OCI-LY1 (cell line): ENCODE results near the gene ZDHHC14.

ENCODE experiments used
- H2AFZ ChIP-seq: fragments of 200-600 bp; sonication (generic), shearing (Covaris generic); 2 replicates; pipeline ENCODE4 v1.6.0; 2014; ENCODE audit warnings: antibody characterized with exemption, mild to moderate bottlenecking, low read length
- H3F3A ChIP-seq: fragments of 200-600 bp; sonication (generic), shearing (Covaris generic); 2 replicates; pipeline ENCODE4 v1.6.0; 2014; ENCODE audit warnings: mild to moderate bottlenecking, antibody characterized with exemption, low read length, moderate library complexity; ENCODE audit not compliant: insufficient read depth
- H3K27ac ChIP-seq: fragments of 200-600 bp; sonication (generic); 2 replicates; pipeline ENCODE4 v1.5.1; 2014; ENCODE audit warnings: low read length, mixed run types, mild to moderate bottlenecking, low read depth; ENCODE audit not compliant: poor library complexity, severe bottlenecking
- H3K27me3 ChIP-seq: fragments of 200-600 bp; sonication (generic); 2 replicates; pipeline ENCODE4 v1.6.0; 2014; ENCODE audit warnings: antibody characterized with exemption, mild to moderate bottlenecking, low read length, moderate library complexity; ENCODE audit not compliant: insufficient read depth
- H3K36me3 ChIP-seq: fragments of 200-600 bp; sonication (generic); 2 replicates; pipeline ENCODE4 v1.6.1; 2014; ENCODE audit warnings: mild to moderate bottlenecking, antibody characterized with exemption, low read length, moderate library complexity, mixed read lengths; ENCODE audit not compliant: insufficient read depth
- H3K4me1 ChIP-seq: fragments of 200-600 bp; sonication (generic); 2 replicates; pipeline ENCODE4 v1.5.1; 2014; ENCODE audit warnings: mild to moderate bottlenecking, low read length, moderate library complexity; ENCODE audit not compliant: insufficient read depth, severe bottlenecking
- H3K4me2 ChIP-seq: fragments of 200-600 bp; sonication (generic), shearing (Covaris generic); 2 replicates; pipeline ENCODE4 v1.6.1; 2014; ENCODE audit warnings: low read length
- H3K4me3 ChIP-seq: fragments of 200-600 bp; sonication (generic); 2 replicates; pipeline ENCODE4 v1.5.1; 2014; ENCODE audit warnings: low read length, low read depth, mild to moderate bottlenecking, mixed read lengths; ENCODE audit not compliant: poor library complexity, severe bottlenecking
- H3K79me2 ChIP-seq: fragments of 200-600 bp; shearing (Covaris generic); 2 replicates; pipeline ENCODE4 v1.6.1; 2016; ENCODE audit warnings: mixed run types, low read length, mixed read lengths; ENCODE audit not compliant: insufficient read depth
- H3K9ac ChIP-seq: fragments of 200-600 bp; sonication (generic), shearing (Covaris generic); 2 replicates; pipeline ENCODE4 v1.6.1; 2014; ENCODE audit warnings: mild to moderate bottlenecking, low read length, mixed read lengths
- H3K9me2 ChIP-seq: fragments of 200-600 bp; sonication (generic), shearing (Covaris generic); 2 replicates; pipeline ENCODE4 v1.6.1; 2014; ENCODE audit warnings: low read depth, mild to moderate bottlenecking, low read length, mixed read lengths
- H3K9me3 ChIP-seq: fragments of 200-600 bp; shearing (Covaris generic); 2 replicates; pipeline ENCODE4 v1.6.1; 2014; ENCODE audit warnings: low read length, mixed read lengths
- H4K20me1 ChIP-seq: fragments of 200-600 bp; sonication (generic), shearing (Covaris generic); 2 replicates; pipeline ENCODE4 v1.6.0; 2016; ENCODE audit warnings: mild to moderate bottlenecking, low read length; ENCODE audit not compliant: insufficient read depth
- EZH2 ChIP-seq: fragments of 200-600 bp; sonication (generic), shearing (Covaris generic); IDR thresholded peaks from 2 replicates; pipeline ENCODE4 v1.8.0; 2017; ENCODE audit warnings: borderline replicate concordance, mixed run types, mild to moderate bottlenecking, antibody characterized with exemption, low read length, moderate library complexity, mixed read lengths
- TF ChIP-seq, protein P1 (sequence below): fragments of 200-600 bp; sonication (generic), shearing (Covaris generic); IDR thresholded peaks from 2 replicates; pipeline ENCODE4 v1.5.1; 2017; ENCODE audit warnings: mild to moderate bottlenecking, antibody characterized with exemption, low read length, moderate library complexity, mixed read lengths

ZDHHC14 gene

DNA sequence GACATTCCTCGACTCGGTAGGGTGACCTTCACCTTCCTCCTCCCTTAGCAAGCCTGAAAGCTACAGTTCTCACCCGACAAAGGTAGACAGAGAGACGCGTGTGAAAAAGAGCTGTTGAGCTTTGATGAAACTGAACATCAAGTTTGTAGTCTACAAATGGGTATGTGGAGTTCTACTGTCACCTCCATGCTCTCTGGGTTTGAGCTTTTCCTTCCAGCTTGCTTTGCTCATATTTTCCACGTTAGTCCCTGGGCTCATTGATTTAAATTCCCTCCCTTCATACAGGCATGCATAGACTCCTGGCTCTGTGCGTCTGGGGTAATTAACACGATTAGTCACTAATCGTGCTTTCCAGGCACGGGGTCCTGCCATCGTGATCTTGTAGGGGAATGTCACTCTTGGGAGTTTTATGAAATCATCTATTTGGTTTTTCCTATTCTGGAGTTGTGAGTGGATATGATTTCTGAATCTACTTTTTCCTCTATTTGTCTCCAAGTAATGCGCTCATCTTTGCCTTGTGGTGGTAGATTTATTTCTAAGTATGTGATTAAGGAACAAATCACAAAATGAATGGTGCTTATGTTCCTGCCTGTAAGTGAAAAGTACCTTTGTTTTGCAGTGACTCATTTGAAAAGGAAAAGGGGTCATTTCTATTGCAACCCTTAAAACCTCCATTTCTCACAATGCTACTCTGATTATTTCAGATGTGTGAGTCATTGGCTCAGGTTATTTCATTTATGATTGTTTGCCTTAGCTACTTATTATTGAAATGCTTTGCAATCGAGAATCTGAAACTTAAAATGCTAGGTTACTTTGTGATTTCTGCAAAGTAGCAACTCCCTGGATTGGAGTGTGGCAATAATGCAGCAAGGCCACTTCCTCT is 154.6 kb downstream of the ZDHHC14 start:
- no peak overlapping the region for H3K4me3 ChIP-seq
- H2AFZ ChIP-seq: no peak overlapping the region
- H3K9me2 ChIP-seq: no peaks in the 10 kb centered on the region
- H3K27me3 ChIP-seq: no peaks in the 10 kb centered on the region
- no peaks in the 10 kb centered on the region for H3K79me2 ChIP-seq
- no peaks in the 10 kb centered on the region for H3K4me1 ChIP-seq
- no peak for TF ChIP-seq EZH2
- TF ChIP-seq, protein P1, sequence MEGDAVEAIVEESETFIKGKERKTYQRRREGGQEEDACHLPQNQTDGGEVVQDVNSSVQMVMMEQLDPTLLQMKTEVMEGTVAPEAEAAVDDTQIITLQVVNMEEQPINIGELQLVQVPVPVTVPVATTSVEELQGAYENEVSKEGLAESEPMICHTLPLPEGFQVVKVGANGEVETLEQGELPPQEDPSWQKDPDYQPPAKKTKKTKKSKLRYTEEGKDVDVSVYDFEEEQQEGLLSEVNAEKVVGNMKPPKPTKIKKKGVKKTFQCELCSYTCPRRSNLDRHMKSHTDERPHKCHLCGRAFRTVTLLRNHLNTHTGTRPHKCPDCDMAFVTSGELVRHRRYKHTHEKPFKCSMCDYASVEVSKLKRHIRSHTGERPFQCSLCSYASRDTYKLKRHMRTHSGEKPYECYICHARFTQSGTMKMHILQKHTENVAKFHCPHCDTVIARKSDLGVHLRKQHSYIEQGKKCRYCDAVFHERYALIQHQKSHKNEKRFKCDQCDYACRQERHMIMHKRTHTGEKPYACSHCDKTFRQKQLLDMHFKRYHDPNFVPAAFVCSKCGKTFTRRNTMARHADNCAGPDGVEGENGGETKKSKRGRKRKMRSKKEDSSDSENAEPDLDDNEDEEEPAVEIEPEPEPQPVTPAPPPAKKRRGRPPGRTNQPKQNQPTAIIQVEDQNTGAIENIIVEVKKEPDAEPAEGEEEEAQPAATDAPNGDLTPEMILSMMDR: no peak
- H3F3A ChIP-seq: no peaks in the 10 kb centered on the region
- H3K9me3 ChIP-seq: no peaks in the 10 kb centered on the region
- H3K27ac ChIP-seq: no peak overlapping the region
- H4K20me1 ChIP-seq: no peaks in the 10 kb centered on the region
- no peaks in the 10 kb centered on the region for H3K36me3 ChIP-seq
- H3K4me2 ChIP-seq: no peak overlapping the region
- no peak overlapping the region for H3K9ac ChIP-seq

DNA sequence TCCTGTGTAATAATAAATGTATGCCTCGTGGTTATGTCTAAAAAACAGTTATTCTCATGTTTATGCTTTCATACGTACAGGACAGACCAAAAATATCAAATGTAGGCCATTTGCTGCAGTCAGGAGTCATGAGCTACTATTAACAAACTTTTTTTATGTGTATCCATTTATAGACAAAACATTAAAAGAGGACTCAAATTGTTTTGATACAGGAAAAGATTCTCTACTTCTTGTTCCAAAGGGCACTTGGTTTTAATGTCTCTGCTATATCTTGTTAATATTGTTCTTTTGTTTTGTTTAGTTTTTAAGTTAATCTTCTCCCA is 155.2 kb downstream of the ZDHHC14 start:
- Histone ChIP-seq H3K79me2 (no peaks in the 10 kb centered on the region), H3K27ac (no peak overlapping the region)

DNA sequence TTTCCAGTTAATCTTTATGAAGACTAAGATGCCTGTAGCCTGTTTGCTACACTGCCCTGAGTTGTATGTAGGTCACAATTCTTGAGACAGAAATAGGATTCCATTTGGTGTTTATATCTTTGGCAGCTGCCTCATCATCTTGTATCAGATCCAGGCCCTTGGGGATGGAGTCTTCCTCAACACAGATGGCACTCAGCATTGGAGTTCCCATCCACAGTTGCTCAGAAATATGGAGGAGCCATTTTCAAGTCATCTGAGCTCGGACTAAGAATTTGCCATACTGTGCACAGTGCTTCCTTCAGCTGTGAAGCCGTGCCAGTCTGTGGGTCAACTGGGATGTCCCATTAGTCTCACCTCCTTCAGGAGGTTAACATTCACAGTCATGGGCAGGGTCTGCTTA is 156.6 kb downstream of the ZDHHC14 start:
- Histone ChIP-seq H3K4me1 (no peaks in the 10 kb centered on the region), H3K36me3 (no peaks in the 10 kb centered on the region), H4K20me1 (no peaks in the 10 kb centered on the region), H3K9me2 (no peaks in the 10 kb centered on the region), H3K27me3 (no peaks in the 10 kb centered on the region), H3K79me2 (no peaks in the 10 kb centered on the region), H3K27ac (no peak overlapping the region), H2AFZ (no peak overlapping the region), H3K9me3 (no peaks in the 10 kb centered on the region), H3F3A (no peaks in the 10 kb centered on the region), H3K4me2 (no peak overlapping the region), H3K9ac (no peak overlapping the region), H3K4me3 (no peak overlapping the region)
- TF ChIP-seq EZH2: no peak
- TF ChIP-seq, protein P1: no peak

More for the DNA sequence above, 155.2 kb downstream of the ZDHHC14 start:
- no peaks in the 10 kb centered on the region for H3K9me2 ChIP-seq
- no peaks in the 10 kb centered on the region for H3K36me3 ChIP-seq
- no peak overlapping the region for H3K9ac ChIP-seq
- no peak for TF ChIP-seq EZH2
- TF ChIP-seq, protein P1: no peak
- H3K4me2 ChIP-seq: no peak overlapping the region
- H3K4me3 ChIP-seq: no peak overlapping the region
- no peaks in the 10 kb centered on the region for H4K20me1 ChIP-seq
- no peaks in the 10 kb centered on the region for H3F3A ChIP-seq
- H3K4me1 ChIP-seq: no peaks in the 10 kb centered on the region
- no peaks in the 10 kb centered on the region for H3K9me3 ChIP-seq
- no peaks in the 10 kb centered on the region for H3K27me3 ChIP-seq
- H2AFZ ChIP-seq: no peak overlapping the region
